ENCODE measurements around the gene ARHGAP42.
"Not testable (repeated sequence)": the region's sequence is repeated elsewhere in the genome, so short reads cannot be mapped to it uniquely, and the experiment has no call there.

ARHGAP42 gene

DNA sequence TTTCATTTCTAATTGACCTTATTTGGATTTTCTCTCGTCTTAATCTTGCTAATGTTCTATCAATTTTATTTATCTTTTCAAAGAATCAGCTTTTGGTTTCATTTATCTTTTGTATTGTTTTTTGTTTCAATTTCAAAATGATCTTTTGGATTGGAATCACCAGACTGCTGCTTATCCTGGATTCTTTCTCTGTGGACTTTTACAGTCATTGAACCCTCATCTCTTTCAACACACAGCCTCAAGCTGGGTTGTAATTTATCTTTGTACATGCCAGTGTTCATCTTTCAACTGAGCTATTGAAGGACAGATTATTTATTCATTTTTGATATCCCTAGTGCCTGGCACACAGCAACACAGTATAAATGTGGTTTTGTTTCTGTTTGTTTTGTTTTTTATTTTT lies 195.9 kb downstream of the ARHGAP42 start:
- no peak for DNase-seq

DNA sequence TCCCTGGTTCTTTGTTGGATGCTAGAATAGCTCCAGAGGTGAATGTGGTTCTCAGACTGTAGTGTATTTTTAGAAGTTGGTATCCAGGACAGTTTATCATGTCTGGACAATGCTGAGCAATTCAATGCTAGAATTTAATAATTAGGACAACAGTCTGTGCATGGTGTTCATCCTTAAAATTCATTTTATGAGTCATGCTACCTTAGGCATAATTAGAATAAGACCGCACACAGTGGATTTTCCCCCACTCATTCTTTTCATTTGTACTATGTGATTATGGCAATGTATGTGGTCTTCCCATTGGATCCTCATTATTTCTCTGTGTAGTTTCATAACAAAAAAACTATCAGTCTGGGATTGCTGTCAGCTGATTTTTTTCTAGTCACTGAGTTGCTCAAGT lies 196.7 kb downstream of the ARHGAP42 start:
- DNase-seq = no peak

DNA sequence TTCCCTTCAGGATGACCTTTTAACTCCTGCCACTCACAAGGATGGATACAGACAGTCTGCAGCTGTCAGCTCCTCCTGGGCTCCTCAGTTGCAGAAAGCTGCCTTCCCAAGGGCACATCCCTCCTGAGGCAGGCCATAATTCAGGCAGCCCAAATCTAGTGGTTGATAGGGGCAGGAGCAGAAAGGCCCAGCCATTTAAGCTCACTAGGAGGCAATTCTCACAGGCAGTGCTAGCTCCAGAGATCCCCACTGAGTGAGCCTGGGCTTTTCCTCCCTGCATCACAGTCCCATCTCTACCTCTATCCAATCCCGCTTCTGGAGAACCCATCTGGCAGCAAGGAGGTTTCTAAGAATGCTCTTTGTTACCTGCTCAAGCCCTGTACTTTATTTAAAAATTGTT lies 200.6 kb downstream of the ARHGAP42 start:
- DNase-seq = no peak

DNA sequence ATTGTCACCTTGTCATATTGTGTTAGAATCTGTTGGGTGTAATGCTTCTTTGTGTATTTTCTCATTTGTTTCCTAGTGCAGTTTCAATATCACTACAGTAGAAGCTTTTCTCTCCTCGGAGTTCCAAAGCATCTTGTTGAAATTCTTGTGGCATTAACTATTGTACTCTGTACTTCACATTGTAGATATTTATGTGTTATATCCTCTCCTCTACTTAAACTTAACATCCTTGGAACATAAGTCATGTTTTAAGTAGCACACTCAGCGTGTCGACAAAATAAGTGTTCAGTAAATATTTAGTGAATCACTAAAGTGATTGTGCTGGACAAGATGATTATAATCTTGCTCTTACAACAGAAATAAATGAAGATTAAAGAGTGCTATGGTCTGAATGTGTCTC lies 201.7 kb downstream of the ARHGAP42 start:
- no peak for DNase-seq

DNA sequence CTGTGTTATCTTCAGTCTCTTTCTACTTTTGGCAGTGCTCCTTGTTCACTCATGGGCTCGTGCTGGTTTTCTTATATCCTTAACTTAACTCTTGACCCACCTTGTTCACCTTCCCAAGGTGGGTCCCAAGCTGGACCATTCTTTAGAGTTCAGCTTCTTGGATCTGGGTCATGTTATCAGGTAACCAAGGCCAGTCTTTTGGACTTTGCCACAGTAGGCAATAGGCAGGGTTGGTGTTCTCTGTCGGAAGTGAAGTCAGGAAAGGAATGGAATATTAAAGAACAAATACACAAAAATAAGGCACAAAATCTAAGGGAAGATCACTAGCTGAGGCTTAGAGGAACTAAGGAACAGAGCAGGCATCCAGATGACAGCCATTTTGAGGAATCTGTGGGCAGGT lies 202.7 kb downstream of the ARHGAP42 start:
- DNase-seq = no peak

DNA sequence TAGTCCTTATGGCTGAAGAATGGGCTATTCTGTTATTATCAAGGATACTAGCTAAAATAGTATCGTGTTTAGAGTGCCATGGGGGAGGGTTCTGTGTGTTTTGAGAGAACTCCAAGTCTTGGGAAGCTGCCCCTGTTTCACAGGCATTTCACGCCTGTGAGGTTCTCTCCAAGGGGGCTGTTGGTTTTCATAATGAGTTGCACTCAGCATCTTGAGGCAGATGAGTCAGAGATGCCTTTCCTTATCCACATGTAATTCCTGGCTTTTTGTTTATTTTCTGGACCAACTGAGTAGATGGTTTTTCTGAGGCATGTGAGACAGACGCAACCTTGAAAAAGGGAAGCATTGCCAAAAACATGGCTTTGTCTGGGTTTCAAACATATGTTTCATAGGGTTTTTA lies 203.7 kb downstream of the ARHGAP42 start:
- no peak for DNase-seq

DNA sequence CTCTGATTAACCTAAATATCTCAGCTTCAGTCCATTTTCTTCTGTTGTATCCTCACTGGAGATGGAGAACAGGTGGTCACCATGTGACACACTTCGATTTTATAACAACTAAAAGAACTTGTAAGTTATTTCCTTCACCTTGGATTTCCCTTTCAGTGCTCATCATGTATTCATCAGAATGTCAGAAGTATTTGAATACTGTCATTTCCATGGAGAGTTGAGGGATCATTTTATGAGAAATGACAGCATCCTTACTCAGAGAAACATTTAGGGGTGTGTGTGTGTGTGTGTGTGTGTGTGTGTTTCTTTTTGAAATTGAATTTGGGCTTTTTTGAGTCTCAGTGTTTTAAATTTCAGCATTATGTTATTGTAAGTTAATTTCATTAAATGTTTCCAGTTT lies 205.8 kb downstream of the ARHGAP42 start:
- DNase-seq = no peak

DNA sequence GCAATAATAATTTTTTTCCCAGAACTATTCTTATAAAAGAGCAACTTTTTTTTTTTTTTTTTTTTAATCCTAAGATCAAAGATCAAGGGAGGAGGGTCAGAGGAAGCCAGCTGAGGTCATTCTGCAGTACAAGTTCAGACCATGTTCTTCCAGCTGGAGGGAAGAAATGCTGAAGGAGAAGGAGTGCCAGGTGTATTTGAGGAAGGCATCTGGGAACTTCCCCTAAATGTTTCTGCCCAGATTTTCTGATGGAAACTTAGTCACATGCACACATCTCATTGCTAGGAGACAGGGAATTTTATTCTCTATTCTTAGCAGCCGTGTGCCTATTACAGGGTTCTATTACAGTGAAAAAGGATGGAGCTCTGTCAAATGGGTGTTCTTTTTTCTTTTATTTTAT lies 208.4 kb downstream of the ARHGAP42 start:
- no peak for DNase-seq

DNA sequence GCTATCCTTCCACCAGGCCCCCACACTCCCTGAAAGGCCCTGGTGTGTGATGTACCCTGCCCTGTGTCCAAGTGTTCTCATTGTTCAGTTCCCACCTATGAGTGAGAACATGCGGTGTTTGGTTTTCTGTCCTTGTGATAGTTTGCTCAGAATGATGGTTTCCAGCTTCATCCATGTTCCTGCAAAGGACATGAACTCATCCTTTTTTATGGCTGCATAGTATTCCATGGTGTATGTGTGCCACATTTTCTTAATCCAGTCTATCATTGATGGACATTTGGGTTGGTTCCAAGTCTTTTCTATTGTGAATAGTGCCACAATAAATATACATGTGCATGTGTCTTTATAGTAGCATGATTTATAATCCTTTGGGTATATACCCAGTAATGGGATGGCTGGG lies 208.9 kb downstream of the ARHGAP42 start:
- not testable (repeated sequence) for DNase-seq

DNA sequence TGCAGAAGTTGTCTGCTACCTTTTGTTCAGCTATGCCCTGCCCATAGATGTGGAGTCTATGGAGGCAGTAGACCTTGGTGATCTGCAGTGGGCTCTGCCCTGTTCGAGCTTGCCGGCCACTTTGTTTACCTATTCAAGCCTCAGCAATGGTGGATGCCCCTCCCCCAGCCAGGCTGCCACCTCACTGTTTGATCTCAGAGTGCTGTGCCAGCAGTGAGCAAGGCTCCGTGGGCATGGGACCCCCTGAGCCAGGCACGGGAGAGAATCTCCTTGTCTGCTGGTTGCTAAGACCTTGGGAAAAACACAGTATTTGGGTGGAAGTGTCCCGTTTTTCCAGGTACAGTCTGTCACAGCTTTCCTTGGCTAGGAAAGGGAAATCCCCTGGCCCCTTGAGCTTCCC lies 214.4 kb downstream of the ARHGAP42 start:
- not testable (repeated sequence) for DNase-seq

DNA sequence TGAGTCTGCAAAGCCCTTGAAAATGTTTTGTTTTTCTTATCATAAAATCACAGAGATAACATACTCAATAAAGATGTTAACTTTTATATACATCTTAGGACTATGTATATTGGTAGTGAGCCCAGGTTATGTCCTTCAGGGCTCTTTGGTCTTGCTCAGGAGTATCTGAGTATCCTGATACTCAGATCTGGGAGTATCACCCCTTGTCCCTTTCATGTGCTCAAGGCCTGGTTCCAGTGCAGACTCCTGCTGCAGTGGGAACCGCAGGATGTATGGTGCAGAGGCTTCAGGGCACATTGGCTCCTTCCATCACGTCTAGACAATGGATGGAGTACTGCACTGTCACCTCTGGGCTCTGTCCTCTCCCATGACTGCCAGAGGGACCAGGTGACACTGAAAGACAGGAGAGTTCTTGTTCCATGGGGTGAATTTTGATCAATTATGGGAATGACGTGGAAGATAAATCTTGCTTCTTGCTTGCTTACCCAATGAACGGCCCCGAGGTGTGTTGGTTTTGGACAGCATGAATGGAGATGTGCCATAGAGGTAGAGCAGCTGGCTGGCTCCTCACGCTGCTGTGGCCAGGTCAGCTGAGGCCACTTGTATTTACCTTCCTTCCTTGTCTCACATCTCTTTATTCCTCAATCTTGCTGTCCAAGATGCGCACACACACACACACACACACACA lies 215.5 kb downstream of the ARHGAP42 start:
- DNase-seq = no peak

DNA sequence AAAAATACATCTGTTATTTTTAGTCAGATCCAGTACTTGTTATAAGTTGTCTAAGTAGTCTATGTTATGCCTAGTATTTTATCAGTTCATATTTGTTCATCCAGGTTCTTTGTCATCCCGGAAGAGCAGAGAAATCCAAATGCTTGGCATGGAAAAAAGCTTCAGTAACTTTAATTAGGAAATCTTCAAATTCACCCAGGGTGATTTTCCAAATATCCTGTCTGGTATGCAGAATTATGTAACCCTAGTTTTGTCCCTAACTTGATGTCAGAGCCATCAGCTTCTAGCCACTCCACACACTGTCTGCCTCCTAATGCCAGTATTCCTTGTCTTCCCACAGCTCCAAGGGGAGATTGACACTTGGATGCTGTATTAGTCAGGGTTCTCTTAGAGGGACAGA lies 216.2 kb downstream of the ARHGAP42 start:
- no peak for DNase-seq

DNA sequence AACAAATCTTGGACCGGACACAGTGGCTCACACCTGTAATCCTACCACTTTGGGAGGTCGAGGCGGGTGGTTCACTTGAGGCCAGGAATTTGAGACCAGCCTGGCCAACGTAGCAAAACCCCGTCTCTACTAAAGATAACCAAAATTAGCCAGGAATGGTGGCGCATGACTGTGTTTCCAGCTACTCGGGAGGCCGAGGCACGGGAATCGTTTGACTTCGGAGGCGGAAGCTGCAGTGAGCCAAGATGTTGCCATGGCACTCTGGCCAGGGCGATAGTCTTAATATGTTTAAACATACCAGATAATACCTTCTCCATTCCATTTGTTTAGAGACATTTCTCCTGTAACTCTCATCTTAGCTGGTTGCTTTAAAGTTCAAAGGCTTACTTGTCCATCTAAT lies 218.6 kb downstream of the ARHGAP42 start:
- no peak for DNase-seq

DNA sequence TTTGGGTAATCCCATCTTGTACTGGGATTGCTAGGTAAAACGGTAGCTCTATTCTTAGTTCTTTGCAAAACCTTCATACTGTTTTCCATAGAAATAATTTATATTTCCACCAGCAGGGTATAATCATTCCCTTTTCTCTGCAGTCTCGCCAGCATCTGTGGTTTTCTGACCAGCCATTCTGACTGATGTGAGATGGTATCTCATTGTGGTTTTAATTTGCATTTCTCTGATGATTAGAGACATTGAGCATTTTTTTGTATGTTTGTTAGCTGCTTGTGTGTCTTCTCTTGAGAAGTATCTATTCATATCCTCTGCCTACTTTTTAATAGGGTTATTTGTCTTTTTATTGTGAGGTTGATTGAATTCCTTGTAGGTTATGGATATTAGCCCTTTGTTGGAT lies 221.7 kb downstream of the ARHGAP42 start:
- no peak for DNase-seq

DNA sequence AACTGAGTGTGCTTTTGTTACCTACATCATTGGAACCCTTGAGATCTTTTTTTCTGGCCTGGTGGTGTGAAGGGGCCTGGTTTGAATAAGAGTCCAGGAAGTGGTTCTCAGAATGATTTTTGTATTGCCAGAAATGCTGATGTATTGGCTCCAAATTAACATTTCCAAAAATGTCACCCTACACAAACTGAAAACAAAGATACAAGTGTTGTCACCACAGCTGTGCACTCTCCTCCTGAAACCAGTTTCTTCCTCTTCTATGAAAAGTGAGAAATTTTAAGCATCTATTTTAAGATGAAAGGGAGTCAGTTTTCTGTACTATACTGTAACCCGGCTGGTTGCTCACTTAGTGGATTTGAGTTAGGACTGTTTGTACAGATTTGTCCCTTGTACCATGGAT lies 223.7 kb downstream of the ARHGAP42 start:
- peak in 1 of 5 donors; percentile 2 for DNase-seq

DNA sequence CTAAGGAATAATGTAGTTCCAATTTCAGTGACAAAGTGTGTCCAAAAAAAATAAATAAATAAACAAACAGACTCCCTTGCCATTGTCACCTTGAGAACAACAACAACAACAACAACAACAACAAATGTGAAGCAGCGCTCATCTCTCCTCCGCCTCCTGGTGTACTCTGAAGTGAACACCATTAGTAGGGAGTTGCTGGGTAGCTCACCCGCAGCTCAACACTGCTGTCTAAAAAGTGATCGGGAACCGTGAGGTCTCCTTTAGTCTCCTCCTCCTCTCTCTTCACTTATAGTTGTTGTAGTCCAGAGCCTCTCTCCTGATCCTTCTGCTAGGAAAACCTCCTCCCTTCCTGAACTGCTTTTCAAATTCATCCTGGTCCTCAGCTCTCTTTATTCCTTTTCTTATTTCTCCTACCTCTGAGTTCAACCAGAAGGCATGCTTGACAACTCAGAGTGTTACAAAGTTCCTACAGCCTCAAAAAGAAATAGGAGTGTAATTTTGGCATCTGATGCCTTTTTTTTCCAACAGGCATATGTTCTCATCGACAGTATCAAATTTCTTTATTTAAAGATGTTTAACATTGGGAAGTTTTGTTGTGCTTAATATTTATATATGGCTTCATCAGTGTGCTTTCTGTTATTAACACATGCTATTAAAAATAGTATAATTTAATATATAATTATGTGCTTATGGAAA lies 227.5 kb downstream of the ARHGAP42 start:
- DNase-seq = no peak

DNA sequence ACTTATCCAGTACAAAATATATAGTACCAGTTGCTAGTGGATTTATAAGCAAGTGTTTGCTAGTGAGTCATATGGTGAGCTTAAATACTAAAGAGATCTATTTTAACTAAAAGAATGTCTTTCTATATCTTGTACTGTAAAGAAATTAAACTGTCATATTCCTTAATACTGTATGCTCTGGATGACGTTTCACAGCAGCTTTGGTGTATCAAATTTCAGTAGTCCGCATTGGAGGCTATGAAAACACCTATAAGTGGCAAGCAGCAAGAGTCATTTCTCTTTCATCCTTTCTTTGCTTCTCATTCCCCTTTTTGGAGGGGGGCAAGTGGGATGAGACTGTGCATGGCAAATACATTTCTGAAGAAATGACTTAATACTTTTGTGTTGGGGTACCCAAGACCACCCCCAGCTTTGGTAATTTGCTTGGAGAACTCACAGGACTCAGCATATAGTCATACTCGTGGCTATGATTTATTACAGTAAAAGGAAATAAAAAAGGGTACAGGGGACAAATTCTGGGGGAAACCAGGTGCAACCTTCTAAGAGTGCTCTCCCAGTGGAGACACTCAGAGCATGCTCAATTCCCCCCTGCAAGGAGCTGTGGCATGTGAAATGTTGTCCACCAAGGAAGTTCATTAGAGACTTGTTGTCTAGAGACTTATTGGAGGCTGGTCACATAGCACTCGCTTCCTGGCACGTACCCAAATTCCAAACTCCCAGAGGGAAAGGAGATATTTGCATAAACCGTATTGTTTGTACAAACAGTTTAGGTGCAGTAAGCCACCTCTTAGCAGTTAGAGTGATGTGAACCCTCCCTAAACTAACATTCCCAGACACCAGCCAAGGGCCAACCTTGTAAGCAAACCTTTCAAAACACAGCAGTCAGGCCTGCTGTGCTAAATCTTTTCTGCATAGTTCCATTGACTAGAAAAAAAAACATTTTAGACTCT lies 231.7 kb downstream of the ARHGAP42 start:
- DNase-seq = no peak

DNA sequence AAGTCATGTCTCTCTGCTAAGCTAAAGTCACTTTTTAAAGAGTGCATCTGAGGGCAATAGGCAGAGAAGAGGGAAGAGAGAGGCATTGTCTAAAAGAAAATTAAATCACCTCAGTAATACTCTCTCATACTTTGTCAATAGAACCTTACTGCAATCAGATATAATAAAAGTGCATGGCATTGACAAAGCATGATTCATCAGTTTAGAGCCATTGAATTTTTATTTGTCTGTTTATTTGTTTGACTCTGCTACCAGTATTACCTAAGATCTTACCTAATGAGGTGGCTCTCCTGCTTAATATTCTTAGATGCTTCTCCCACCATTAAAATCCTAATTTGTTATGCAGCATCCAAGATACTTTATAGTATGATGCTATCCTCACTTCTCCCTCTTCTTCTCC lies 233.5 kb downstream of the ARHGAP42 start:
- DNase-seq = no peak

DNA sequence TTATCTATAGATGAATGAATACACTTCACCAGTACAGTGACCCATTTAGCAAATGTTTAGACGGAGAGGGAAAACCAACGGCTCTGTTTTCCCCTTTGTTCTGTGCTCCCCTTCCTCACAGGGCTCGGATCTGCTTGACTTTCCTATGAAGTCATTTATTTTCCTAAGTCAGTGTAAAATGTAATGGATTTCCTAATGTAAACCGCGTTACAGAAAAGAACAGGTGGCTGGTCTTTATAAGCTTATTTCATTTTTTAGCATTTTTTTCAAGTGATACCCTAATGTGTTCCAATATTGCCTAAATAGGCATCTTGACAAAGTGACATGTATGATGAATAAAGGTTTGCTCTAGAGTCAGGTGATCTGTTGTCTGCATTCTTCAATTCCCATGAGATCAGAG lies 235.0 kb downstream of the ARHGAP42 start:
- no peak for DNase-seq

DNA sequence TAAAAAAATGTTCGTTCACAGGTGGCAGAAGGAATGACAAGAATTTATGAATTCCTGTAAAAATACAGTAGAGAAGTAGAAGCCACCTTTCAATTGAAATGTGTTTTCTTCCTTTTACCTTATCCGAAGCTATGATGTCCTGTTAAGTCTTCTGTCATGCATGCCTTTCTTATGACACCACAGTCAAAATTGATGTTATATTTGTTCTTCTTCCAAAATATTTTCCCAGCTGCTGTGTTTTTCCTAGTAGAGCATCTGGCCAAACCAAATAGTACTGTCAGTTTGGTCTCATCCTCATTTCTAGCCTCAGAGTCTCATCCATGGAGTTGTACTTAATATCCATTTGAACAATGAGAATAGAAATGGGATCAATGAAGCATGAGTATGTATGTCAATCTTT lies 236.5 kb downstream of the ARHGAP42 start:
- DNase-seq = no peak

DNA sequence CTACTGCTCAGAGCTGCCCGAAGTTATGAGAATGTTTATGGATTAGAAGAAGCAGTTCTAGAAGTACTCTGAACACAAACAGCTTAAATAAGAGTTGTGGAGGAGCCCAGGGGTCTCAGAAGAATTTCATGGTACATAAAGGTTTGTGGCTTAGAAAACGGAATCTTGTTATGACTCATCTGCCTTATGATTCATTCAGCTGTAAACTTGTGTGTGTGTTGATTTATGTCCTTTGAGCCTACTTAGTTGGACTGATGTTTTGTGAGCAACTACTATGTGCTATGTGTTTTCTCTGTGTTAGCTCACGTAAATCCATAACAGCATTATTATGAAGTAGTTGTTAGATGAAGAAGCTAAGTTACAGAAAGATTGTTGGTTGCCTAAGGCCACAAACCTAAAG lies 238.8 kb downstream of the ARHGAP42 start:
- peak in 1 of 5 donors; percentile 11 for DNase-seq

DNA sequence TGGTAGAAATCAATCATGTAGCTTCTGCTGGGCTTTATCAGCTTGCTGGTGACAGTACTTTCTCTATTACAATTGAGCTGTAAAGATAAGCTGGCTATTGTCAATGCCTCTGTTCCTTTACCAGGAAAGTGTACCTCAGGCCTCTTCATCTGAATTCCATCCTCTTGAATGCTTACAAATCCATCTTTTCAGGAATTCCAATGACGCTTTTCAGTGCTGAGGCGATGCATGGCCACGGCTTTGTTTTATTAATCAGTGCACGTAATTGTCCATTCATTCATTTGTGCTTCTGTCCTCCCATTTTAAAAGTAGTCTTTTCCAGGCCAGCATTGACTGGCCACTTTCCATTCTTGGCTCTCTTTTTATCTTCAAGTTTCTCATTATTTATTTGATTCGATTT lies 240.5 kb downstream of the ARHGAP42 start:
- DNase-seq = no peak

DNA sequence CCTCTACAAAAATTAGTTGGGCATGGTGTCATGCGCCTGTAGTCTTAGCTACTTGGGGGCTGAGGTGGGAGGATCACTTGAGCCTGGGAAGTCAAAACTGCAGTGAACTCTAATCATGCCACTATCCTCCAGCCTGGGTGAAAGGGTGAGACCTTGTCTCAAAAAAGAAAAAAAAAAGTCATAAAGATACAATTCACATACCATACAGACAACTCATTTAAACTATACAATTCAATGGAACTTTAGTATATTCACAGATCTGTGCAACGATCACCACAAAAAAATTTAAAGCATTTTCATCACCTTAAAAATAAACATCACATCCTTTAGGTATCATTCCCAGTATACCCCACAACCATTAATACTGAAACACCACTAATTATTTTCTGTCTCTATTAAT lies 241.3 kb downstream of the ARHGAP42 start:
- DNase-seq = no peak

DNA sequence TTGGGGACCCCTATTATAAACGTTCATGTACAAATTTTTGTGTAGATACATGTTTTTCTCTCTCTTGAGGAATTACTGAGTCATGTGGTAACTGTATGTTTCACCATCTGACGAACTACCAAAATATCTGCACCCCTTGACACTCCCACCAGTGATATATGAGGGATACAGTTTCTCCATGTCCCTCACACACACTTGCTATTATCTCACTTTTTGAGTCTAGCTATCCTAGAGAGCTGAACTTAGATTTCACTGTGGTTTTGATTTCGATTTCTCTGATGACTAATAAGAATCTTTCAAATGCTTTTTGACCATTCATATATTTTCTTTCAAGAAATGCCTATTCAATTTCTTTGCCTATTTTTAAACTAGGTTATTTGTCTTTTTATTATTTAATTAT lies 242.3 kb downstream of the ARHGAP42 start:
- no peak for DNase-seq
